HepG2 (cell line): ENCODE results near the gene EFCAB8. TPM values are rescaled to one million over a fixed set of nuclear protein-coding genes. Genes with fewer than 3 reads are reported as not detected.

Experiments
- ELF1 ChIP-seq: sonication (generic); formaldehyde crosslinking; IDR thresholded peaks from 2 replicates; pipeline ENCODE4 v1.4.0; 2020; ENCODE audit warnings: missing genetic modification reagents
- ELF3 ChIP-seq: IDR thresholded peaks from 2 replicates; pipeline ENCODE4 v1.6.1; 2016; ENCODE audit warnings: missing genetic modification reagents, missing compliant biosample characterization
- FOXA3 ChIP-seq: IDR thresholded peaks from 2 replicates; pipeline ENCODE4 v1.6.1; 2016; ENCODE audit warnings: missing genetic modification reagents, missing compliant biosample characterization
- ISL2 ChIP-seq: sonication (generic); formaldehyde crosslinking; IDR thresholded peaks from 2 replicates; pipeline ENCODE4 v1.5.0; 2020; ENCODE audit warnings: missing genetic modification reagents
- KDM4B ChIP-seq: sonication (generic); formaldehyde crosslinking; IDR thresholded peaks from 2 replicates; pipeline ENCODE4 v1.4.0; 2020; ENCODE audit warnings: missing genetic modification reagents
- NFYC ChIP-seq: IDR thresholded peaks from 2 replicates; pipeline ENCODE4 v1.6.1; 2016; ENCODE audit warnings: missing genetic modification reagents, missing compliant biosample characterization
- SMC3 ChIP-seq: IDR thresholded peaks from 2 replicates; pipeline ENCODE4 v1.6.1; 2011; ENCODE audit warnings: low read length, improper control_type of control experiment
- TEAD2 ChIP-seq: sonication (generic); formaldehyde crosslinking; IDR thresholded peaks from 2 replicates; pipeline ENCODE4 v1.9.0; 2021; ENCODE audit warnings: missing genetic modification reagents
- ZMYM2 ChIP-seq: sonication (generic); formaldehyde crosslinking; IDR thresholded peaks from 2 replicates; pipeline ENCODE4 v1.8.0; 2022; ENCODE audit warnings: mild to moderate bottlenecking, missing genetic modification reagents
- ZNF24 ChIP-seq: fragments of 450-650 bp; IDR thresholded peaks from 2 replicates; pipeline ENCODE4 v1.6.1; 2017; ENCODE audit warnings: antibody characterized with exemption, mild to moderate bottlenecking
- ZNF724P ChIP-seq: sonication (generic); formaldehyde crosslinking; IDR thresholded peaks from 2 replicates; pipeline ENCODE4 v1.8.0; 2022; ENCODE audit warnings: missing genetic modification reagents, borderline replicate concordance
- ZNF878 ChIP-seq: sonication (generic); formaldehyde crosslinking; IDR thresholded peaks from 2 replicates; pipeline ENCODE4 v1.8.1; 2023; ENCODE audit warnings: mild to moderate bottlenecking, missing genetic modification reagents, moderate library complexity
- ZSCAN12 ChIP-seq: sonication (generic); formaldehyde crosslinking; IDR thresholded peaks from 2 replicates; pipeline ENCODE4 v1.9.0; 2021; ENCODE audit warnings: mild to moderate bottlenecking, missing genetic modification reagents
- polyA plus RNA-seq, 8 experiments: library from polyadenylated mRNA; depleted of rRNA in 3 of 8; stranded (reverse) in 7 of 8; unstranded in 1 of 8; fragments of >200 nt; fragmentation: Illumina TruSeq in 4 of 8; extraction: Trizol in 4 of 8; gene quantifications; 2 replicates each; pipeline versions ENCODE4 v1.2.1 to v1.2.3, GENCODE V29; 2011 to 2016; ENCODE audit warnings: low read depth in 4 of 8, missing spikeins in 1 of 8, mixed read lengths in 1 of 8; ENCODE audit not compliant: insufficient read depth in 1 of 8
- total RNA-seq, 5 experiments: library from RNA; depleted of rRNA; stranded (reverse); fragments of >200 nt; fragmentation: Illumina TruSeq; extraction: Trizol; gene quantifications; 2 replicates each; pipeline ENCODE4 v1.2.3, GENCODE V29; 2016; ENCODE audit warnings: low read depth in 1 of 5
- TF ChIP-seq, protein P1 (sequence below): sonication (generic); formaldehyde crosslinking; IDR thresholded peaks from 2 replicates; pipeline ENCODE4 v1.8.0; 2023; ENCODE audit warnings: mild to moderate bottlenecking, missing genetic modification reagents
- TF ChIP-seq, protein P2 (sequence below): IDR thresholded peaks from 2 replicates; pipeline ENCODE4 v1.6.1; 2016; ENCODE audit warnings: control low read depth
- TF ChIP-seq, protein P3 (sequence below): sonication (generic); formaldehyde crosslinking; IDR thresholded peaks from 2 replicates; pipeline ENCODE4 v1.5.0; 2020; ENCODE audit warnings: mild to moderate bottlenecking, missing genetic modification reagents, moderate library complexity
- TF ChIP-seq, protein P4 (sequence below): IDR thresholded peaks from 2 replicates; pipeline ENCODE4 v1.6.1; 2012; ENCODE audit warnings: low read depth, low read length, improper control_type of control experiment
- TF ChIP-seq, protein P5 (sequence below): sonication (generic); formaldehyde crosslinking; IDR thresholded peaks from 2 replicates; pipeline ENCODE4 v1.4.0; 2020; ENCODE audit warnings: mild to moderate bottlenecking, missing genetic modification reagents
- TF ChIP-seq, protein P6 (sequence below): sonication (generic); formaldehyde crosslinking; IDR thresholded peaks from 2 replicates; pipeline ENCODE4 v1.9.0; 2021; ENCODE audit warnings: missing genetic modification reagents, borderline replicate concordance

The EFCAB8 gene
- total and polyA plus RNA-seq, 2 of the 13 experiments (the other 11 are each of a cell fraction or from before 2014, with no cell fraction given) = 0.15 to 0.22 TPM

DNA sequence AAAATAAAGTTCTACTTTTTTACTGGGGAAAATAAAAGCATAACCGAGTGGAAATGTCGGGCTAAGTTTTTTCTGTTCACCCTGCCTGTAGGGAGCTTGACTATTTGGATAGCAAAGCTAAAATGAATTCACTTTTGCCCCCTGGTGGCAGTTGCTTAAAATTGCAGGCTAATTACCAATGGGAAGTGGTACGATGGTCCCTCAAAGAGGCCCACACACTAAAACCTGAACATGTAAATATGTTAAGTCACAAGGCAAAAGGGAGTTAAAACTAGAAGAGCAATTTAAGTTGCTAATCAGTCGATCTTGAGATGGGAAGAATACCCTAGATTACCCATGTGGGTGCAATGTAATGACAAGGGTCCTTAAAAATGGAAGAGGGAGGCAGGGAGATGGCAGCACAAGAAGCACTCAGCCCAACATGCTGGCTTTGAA, 146.4 kb downstream of the EFCAB8 start (continued):
- TF ChIP-seq, protein P1, sequence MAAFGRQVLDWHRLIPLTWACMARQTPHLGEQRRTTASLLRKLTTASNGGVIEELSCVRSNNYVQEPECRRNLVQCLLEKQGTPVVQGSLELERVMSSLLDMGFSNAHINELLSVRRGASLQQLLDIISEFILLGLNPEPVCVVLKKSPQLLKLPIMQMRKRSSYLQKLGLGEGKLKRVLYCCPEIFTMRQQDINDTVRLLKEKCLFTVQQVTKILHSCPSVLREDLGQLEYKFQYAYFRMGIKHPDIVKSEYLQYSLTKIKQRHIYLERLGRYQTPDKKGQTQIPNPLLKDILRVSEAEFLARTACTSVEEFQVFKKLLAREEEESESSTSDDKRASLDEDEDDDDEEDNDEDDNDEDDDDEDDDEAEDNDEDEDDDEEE (CRISPR knock-in tag) = no peak; the same call in 1 of the 2 replicates
- TF ChIP-seq NFYC (CRISPR knock-in tag) (0 out of 2 replicates have a peak, but pooled peaks have one; percentile 6), ZNF878 (CRISPR knock-in tag) (peak; percentile 72; the same call in 1 of the 2 replicates), ZNF724P (0 out of 2 replicates have a peak, but pooled peaks have one; percentile 13), ZNF24 (peak; percentile 73; the same call in 1 of the 2 replicates), TEAD2 (CRISPR knock-in tag) (no peak), ELF3 (CRISPR knock-in tag) (0 out of 2 replicates have a peak, but pooled peaks have one; percentile 9), KDM4B (CRISPR knock-in tag) (0 out of 2 replicates have a peak, but pooled peaks have one; percentile 41), ELF1 (CRISPR knock-in tag) (no peak), ZMYM2 (0 out of 2 replicates have a peak, but pooled peaks have one; percentile 22), ISL2 (CRISPR knock-in tag) (0 out of 2 replicates have a peak, but pooled peaks have one; percentile 14), FOXA3 (CRISPR knock-in tag) (0 out of 2 replicates have a peak, but pooled peaks have one; percentile 13), ZSCAN12 (0 out of 2 replicates have a peak, but pooled peaks have one; percentile 61), SMC3 (peak; percentile 63)
- TF ChIP-seq, protein P2, sequence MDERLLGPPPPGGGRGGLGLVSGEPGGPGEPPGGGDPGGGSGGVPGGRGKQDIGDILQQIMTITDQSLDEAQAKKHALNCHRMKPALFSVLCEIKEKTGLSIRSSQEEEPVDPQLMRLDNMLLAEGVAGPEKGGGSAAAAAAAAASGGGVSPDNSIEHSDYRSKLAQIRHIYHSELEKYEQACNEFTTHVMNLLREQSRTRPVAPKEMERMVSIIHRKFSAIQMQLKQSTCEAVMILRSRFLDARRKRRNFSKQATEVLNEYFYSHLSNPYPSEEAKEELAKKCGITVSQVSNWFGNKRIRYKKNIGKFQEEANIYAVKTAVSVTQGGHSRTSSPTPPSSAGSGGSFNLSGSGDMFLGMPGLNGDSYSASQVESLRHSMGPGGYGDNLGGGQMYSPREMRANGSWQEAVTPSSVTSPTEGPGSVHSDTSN (CRISPR knock-in tag) = no peak
- TF ChIP-seq, protein P3, sequence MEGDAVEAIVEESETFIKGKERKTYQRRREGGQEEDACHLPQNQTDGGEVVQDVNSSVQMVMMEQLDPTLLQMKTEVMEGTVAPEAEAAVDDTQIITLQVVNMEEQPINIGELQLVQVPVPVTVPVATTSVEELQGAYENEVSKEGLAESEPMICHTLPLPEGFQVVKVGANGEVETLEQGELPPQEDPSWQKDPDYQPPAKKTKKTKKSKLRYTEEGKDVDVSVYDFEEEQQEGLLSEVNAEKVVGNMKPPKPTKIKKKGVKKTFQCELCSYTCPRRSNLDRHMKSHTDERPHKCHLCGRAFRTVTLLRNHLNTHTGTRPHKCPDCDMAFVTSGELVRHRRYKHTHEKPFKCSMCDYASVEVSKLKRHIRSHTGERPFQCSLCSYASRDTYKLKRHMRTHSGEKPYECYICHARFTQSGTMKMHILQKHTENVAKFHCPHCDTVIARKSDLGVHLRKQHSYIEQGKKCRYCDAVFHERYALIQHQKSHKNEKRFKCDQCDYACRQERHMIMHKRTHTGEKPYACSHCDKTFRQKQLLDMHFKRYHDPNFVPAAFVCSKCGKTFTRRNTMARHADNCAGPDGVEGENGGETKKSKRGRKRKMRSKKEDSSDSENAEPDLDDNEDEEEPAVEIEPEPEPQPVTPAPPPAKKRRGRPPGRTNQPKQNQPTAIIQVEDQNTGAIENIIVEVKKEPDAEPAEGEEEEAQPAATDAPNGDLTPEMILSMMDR = peak; percentile 82
- TF ChIP-seq, protein P4, sequence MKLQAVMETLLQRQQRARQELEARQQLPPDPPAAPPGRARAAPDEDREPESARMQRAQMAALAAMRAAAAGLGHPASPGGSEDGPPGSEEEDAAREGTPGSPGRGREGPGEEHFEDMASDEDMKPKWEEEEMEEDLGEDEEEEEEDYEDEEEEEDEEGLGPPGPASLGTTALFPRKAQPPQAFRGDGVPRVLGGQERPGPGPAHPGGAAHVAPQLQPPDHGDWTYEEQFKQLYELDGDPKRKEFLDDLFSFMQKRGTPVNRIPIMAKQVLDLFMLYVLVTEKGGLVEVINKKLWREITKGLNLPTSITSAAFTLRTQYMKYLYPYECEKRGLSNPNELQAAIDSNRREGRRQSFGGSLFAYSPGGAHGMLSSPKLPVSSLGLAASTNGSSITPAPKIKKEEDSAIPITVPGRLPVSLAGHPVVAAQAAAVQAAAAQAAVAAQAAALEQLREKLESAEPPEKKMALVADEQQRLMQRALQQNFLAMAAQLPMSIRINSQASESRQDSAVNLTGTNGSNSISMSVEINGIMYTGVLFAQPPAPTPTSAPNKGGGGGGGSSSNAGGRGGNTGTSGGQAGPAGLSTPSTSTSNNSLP = 0 out of 2 replicates have a peak, but pooled peaks have one; percentile 33
- TF ChIP-seq, protein P5, sequence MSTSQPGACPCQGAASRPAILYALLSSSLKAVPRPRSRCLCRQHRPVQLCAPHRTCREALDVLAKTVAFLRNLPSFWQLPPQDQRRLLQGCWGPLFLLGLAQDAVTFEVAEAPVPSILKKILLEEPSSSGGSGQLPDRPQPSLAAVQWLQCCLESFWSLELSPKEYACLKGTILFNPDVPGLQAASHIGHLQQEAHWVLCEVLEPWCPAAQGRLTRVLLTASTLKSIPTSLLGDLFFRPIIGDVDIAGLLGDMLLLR = 0 out of 2 replicates have a peak, but pooled peaks have one; percentile 18
- TF ChIP-seq, protein P6, sequence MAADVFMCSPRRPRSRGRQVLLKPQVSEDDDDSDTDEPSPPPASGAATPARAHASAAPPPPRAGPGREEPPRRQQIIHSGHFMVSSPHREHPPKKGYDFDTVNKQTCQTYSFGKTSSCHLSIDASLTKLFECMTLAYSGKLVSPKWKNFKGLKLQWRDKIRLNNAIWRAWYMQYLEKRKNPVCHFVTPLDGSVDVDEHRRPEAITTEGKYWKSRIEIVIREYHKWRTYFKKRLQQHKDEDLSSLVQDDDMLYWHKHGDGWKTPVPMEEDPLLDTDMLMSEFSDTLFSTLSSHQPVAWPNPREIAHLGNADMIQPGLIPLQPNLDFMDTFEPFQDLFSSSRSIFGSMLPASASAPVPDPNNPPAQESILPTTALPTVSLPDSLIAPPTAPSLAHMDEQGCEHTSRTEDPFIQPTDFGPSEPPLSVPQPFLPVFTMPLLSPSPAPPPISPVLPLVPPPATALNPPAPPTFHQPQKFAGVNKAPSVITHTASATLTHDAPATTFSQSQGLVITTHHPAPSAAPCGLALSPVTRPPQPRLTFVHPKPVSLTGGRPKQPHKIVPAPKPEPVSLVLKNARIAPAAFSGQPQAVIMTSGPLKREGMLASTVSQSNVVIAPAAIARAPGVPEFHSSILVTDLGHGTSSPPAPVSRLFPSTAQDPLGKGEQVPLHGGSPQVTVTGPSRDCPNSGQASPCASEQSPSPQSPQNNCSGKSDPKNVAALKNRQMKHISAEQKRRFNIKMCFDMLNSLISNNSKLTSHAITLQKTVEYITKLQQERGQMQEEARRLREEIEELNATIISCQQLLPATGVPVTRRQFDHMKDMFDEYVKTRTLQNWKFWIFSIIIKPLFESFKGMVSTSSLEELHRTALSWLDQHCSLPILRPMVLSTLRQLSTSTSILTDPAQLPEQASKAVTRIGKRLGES (CRISPR knock-in tag) = 0 out of 2 replicates have a peak, but pooled peaks have one; percentile 48
